B cell (primary cell): Measurements from ENCODE around the gene GLRA1.

Source experiments
- CTCF ChIP-seq: fragments of 200-600 bp; IDR thresholded peaks from one replicate; pipeline ENCODE4 v1.8.0; 2022; ENCODE audit warnings: antibody characterized with exemption, mild to moderate bottlenecking
- EZH2 ChIP-seq: IDR thresholded peaks from 2 replicates; pipeline ENCODE4 v1.6.1; 2012; ENCODE audit warnings: borderline replicate concordance, low read depth, mild to moderate bottlenecking, moderate library complexity, low read length; ENCODE audit not compliant: insufficient read depth, poor library complexity, severe bottlenecking

- no peak for TF ChIP-seq CTCF
- no peak for TF ChIP-seq EZH2
Observed at GRCh38 chr5:151949113-151949512, 24.5 kb upstream of the GLRA1 start.
